ENCODE results near the gene TTF1.
"Not testable (repeated sequence)": the region's sequence is repeated elsewhere in the genome, so short reads cannot be mapped to it uniquely, and the experiment has no call there.

The TTF1 gene

GRCh38 chr9:132395560-132395959 lies 11.1 kb downstream of the TTF1 start:
- Mint-ChIP-seq H3K4me3 (no peak overlapping the region), H3K9me3 (no peaks in the 10 kb centered on the region), H3K36me3 (no peaks in the 10 kb centered on the region)

GRCh38 chr9:132391449-132391848 lies 15.2 kb downstream of the TTF1 start:
- no peaks in the 10 kb centered on the region for H3K36me3 Mint-ChIP-seq

More at GRCh38 chr9:132395560-132395959, 11.1 kb downstream of the TTF1 start:
- no peaks in the 10 kb centered on the region for H3K4me1 Mint-ChIP-seq
- no peak for DNase-seq (ENCODE audit: low spot score in 2 of 2)
- ATAC-seq = no peak
- H3K27ac Mint-ChIP-seq = no peak overlapping the region

GRCh38 chr9:132390966-132391365 lies 15.7 kb downstream of the TTF1 start:
- H3K27ac Mint-ChIP-seq = no peak overlapping the region
- H3K36me3 Mint-ChIP-seq = no peaks in the 10 kb centered on the region
- H3K4me3 Mint-ChIP-seq = no peak overlapping the region
- ATAC-seq (no peak), DNase-seq (ENCODE audit: low spot score in 2 of 2) (no peak)
- no peaks in the 10 kb centered on the region for H3K9me3 Mint-ChIP-seq
- no peaks in the 10 kb centered on the region for H3K4me1 Mint-ChIP-seq

More at GRCh38 chr9:132391449-132391848, 15.2 kb downstream of the TTF1 start:
- Mint-ChIP-seq H3K4me3 (no peak overlapping the region), H3K4me1 (no peaks in the 10 kb centered on the region), H3K9me3 (no peaks in the 10 kb centered on the region), H3K27ac (no peak overlapping the region)
- no peak for DNase-seq (ENCODE audit: low spot score in 2 of 2)
- no peak for ATAC-seq

GRCh38 chr9:132387133-132387532 lies 19.5 kb downstream of the TTF1 start:
- no peak overlapping the region for H3K27ac Mint-ChIP-seq
- no peak overlapping the region for H3K4me3 Mint-ChIP-seq
- peaks cover 8% of the 10 kb centered on the region for H3K4me1 Mint-ChIP-seq
- DNase-seq (ENCODE audit: low spot score in 2 of 2) (no peak), ATAC-seq (no peak)
- no peaks in the 10 kb centered on the region for H3K36me3 Mint-ChIP-seq
- no peaks in the 10 kb centered on the region for H3K9me3 Mint-ChIP-seq

GRCh38 chr9:132384376-132384775 lies 22.3 kb downstream of the TTF1 start:
- H3K4me1 Mint-ChIP-seq = peaks cover 13% of the 10 kb centered on the region
- no peak overlapping the region for H3K27ac Mint-ChIP-seq
- H3K4me3 Mint-ChIP-seq = no peak overlapping the region
- ATAC-seq (no peak), DNase-seq (ENCODE audit: low spot score in 2 of 2) (no peak)
- H3K36me3 Mint-ChIP-seq = no peaks in the 10 kb centered on the region
- H3K9me3 Mint-ChIP-seq = no peaks in the 10 kb centered on the region

- no peak overlapping the region for H3K4me3 Mint-ChIP-seq
- H3K4me1 Mint-ChIP-seq = peaks cover 13% of the 10 kb centered on the region
- no peaks in the 10 kb centered on the region for H3K36me3 Mint-ChIP-seq
- peak overlapping the region; percentile 50 for H3K27ac Mint-ChIP-seq
- DNase-seq (ENCODE audit: low spot score in 2 of 2) (no peak), ATAC-seq (no peak)
- no peaks in the 10 kb centered on the region for H3K9me3 Mint-ChIP-seq
These were observed 23.2 kb downstream of the TTF1 start for GRCh38 chr9:132383462-132383883.

GRCh38 chr9:132381966-132382541 lies 24.6 kb downstream of the TTF1 start:
- no peak overlapping the region for H3K4me3 Mint-ChIP-seq
- ATAC-seq = no peak
- peaks cover 13% of the 10 kb centered on the region for H3K4me1 Mint-ChIP-seq
- no peaks in the 10 kb centered on the region for H3K9me3 Mint-ChIP-seq
- no peak for DNase-seq (ENCODE audit: low spot score in 2 of 2)
- no peak overlapping the region for H3K27ac Mint-ChIP-seq
- no peaks in the 10 kb centered on the region for H3K36me3 Mint-ChIP-seq

- not testable (repeated sequence) for ATAC-seq, H3K4me1 Mint-ChIP-seq
These were observed 28.2 kb downstream of the TTF1 start for GRCh38 chr9:132378416-132378815.

GRCh38 chr9:132377769-132378168 lies 28.9 kb downstream of the TTF1 start:
- peaks cover 13% of the 10 kb centered on the region for H3K4me1 Mint-ChIP-seq
- H3K9me3 Mint-ChIP-seq; DNase-seq (ENCODE audit: low spot score in 2 of 2); ATAC-seq; H3K4me3 Mint-ChIP-seq; H3K36me3 Mint-ChIP-seq; H3K27ac Mint-ChIP-seq: not testable (repeated sequence)

More at GRCh38 chr9:132378416-132378815, 28.2 kb downstream of the TTF1 start:
- H3K9me3 Mint-ChIP-seq; DNase-seq (ENCODE audit: low spot score in 2 of 2); H3K27ac Mint-ChIP-seq; H3K36me3 Mint-ChIP-seq; H3K4me3 Mint-ChIP-seq: not testable (repeated sequence)

- H3K36me3 Mint-ChIP-seq = no peaks in the 10 kb centered on the region
- H3K9me3 Mint-ChIP-seq = no peaks in the 10 kb centered on the region
- no peak overlapping the region for H3K4me3 Mint-ChIP-seq
- ATAC-seq (no peak), DNase-seq (ENCODE audit: low spot score in 2 of 2) (no peak)
- H3K4me1 Mint-ChIP-seq = peaks cover 14% of the 10 kb centered on the region
- peak overlapping the region; percentile 91 for H3K27ac Mint-ChIP-seq
These were observed 34.2 kb downstream of the TTF1 start for GRCh38 chr9:132372177-132373095.

- ATAC-seq (no peak), DNase-seq (ENCODE audit: low spot score in 2 of 2) (no peak)
- Mint-ChIP-seq H3K9me3 (no peaks in the 10 kb centered on the region), H3K36me3 (no peaks in the 10 kb centered on the region), H3K27ac (no peak overlapping the region), H3K4me1 (peaks cover 14% of the 10 kb centered on the region), H3K4me3 (no peak overlapping the region)
These were observed 36.0 kb downstream of the TTF1 start for GRCh38 chr9:132370592-132370991.

GRCh38 chr9:132369421-132369820 lies 37.2 kb downstream of the TTF1 start:
- Mint-ChIP-seq H3K36me3 (no peaks in the 10 kb centered on the region), H3K4me1 (peaks cover 14% of the 10 kb centered on the region), H3K9me3 (no peaks in the 10 kb centered on the region), H3K27ac (peak overlapping the region; percentile 39), H3K4me3 (no peak overlapping the region)
- ATAC-seq = no peak
- no peak for DNase-seq (ENCODE audit: low spot score in 2 of 2)

GRCh38 chr9:132367613-132368313 lies 38.9 kb downstream of the TTF1 start:
- peaks cover 8% of the 10 kb centered on the region for H3K4me1 Mint-ChIP-seq
- no peak overlapping the region for H3K4me3 Mint-ChIP-seq
- DNase-seq (ENCODE audit: low spot score in 2 of 2) = no peak
- H3K27ac Mint-ChIP-seq = no peak overlapping the region
- no peaks in the 10 kb centered on the region for H3K36me3 Mint-ChIP-seq
- ATAC-seq = no peak
- H3K9me3 Mint-ChIP-seq = no peaks in the 10 kb centered on the region

GRCh38 chr9:132366481-132366880 lies 40.2 kb downstream of the TTF1 start:
- DNase-seq (ENCODE audit: low spot score in 2 of 2) = no peak
- no peak overlapping the region for H3K4me3 Mint-ChIP-seq
- ATAC-seq = no peak
- no peaks in the 10 kb centered on the region for H3K36me3 Mint-ChIP-seq
- no peaks in the 10 kb centered on the region for H3K4me1 Mint-ChIP-seq
- H3K9me3 Mint-ChIP-seq = no peaks in the 10 kb centered on the region
- H3K27ac Mint-ChIP-seq = no peak overlapping the region

- H3K4me1 Mint-ChIP-seq = no peaks in the 10 kb centered on the region
- ATAC-seq (no peak), DNase-seq (ENCODE audit: low spot score in 2 of 2) (no peak)
- no peak overlapping the region for H3K4me3 Mint-ChIP-seq
- H3K27ac Mint-ChIP-seq = no peak overlapping the region
- no peaks in the 10 kb centered on the region for H3K36me3 Mint-ChIP-seq
- H3K9me3 Mint-ChIP-seq = no peaks in the 10 kb centered on the region
These were observed 40.7 kb downstream of the TTF1 start for GRCh38 chr9:132365986-132366385.

Measured in stimulated activated effector memory CD8-positive, alpha-beta T cell treated with anti-CD3 and anti-CD28 coated beads, Interleukin-12 subunit alpha, Interleukin-12 subunit beta, amount 100 ng/mL, for 72 hours (primary cell).